HEK293 (cell line): ENCODE data around the gene CDK3.

Experiments
- KLF7 ChIP-seq: fragments of 450-650 bp; formaldehyde crosslinking; IDR thresholded peaks from 2 replicates; pipeline ENCODE4 v1.5.1; 2016; ENCODE audit warnings: missing biosample characterization, missing genetic modification characterization, borderline replicate concordance
- ZBTB20 ChIP-seq: fragments of 450-650 bp; formaldehyde crosslinking; IDR thresholded peaks from 2 replicates; pipeline ENCODE4 v1.5.1; 2016; ENCODE audit warnings: missing biosample characterization, missing genetic modification characterization
- ZBTB7A ChIP-seq: fragments of 450-650 bp; formaldehyde crosslinking; IDR thresholded peaks from 2 replicates; pipeline ENCODE4 v1.5.1; 2016; ENCODE audit warnings: low read depth, missing biosample characterization, missing genetic modification characterization
- ZIC2 ChIP-seq: fragments of 450-650 bp; formaldehyde crosslinking; IDR thresholded peaks from 2 replicates; pipeline ENCODE4 v1.5.1; 2016; ENCODE audit warnings: missing biosample characterization, missing genetic modification characterization
- ZNF121 ChIP-seq: fragments of 450-650 bp; formaldehyde crosslinking; IDR thresholded peaks from 2 replicates; pipeline ENCODE4 v1.5.1; 2016; ENCODE audit warnings: missing biosample characterization, missing genetic modification characterization
- ZNF133 ChIP-seq: fragments of 450-650 bp; formaldehyde crosslinking; IDR thresholded peaks from 2 replicates; pipeline ENCODE4 v1.5.1; 2016; ENCODE audit warnings: missing biosample characterization, missing genetic modification characterization
- ZNF398 ChIP-seq: fragments of 450-650 bp; formaldehyde crosslinking; IDR thresholded peaks from 2 replicates; pipeline ENCODE4 v1.5.1; 2017; ENCODE audit warnings: missing biosample characterization, missing genetic modification characterization
- ZNF416 ChIP-seq: fragments of 450-650 bp; formaldehyde crosslinking; IDR thresholded peaks from 2 replicates; pipeline ENCODE4 v1.5.1; 2016; ENCODE audit warnings: missing biosample characterization, missing genetic modification characterization
- TF ChIP-seq, protein P1 (sequence below): fragments of 450-650 bp; formaldehyde crosslinking; IDR thresholded peaks from 2 replicates; pipeline ENCODE4 v1.5.1; 2016; ENCODE audit warnings: missing biosample characterization, missing genetic modification characterization
- TF ChIP-seq, protein P2 (sequence below): fragments of 450-650 bp; formaldehyde crosslinking; IDR thresholded peaks from 2 replicates; pipeline ENCODE4 v1.5.1; 2016; ENCODE audit warnings: missing biosample characterization, missing genetic modification characterization

DNA sequence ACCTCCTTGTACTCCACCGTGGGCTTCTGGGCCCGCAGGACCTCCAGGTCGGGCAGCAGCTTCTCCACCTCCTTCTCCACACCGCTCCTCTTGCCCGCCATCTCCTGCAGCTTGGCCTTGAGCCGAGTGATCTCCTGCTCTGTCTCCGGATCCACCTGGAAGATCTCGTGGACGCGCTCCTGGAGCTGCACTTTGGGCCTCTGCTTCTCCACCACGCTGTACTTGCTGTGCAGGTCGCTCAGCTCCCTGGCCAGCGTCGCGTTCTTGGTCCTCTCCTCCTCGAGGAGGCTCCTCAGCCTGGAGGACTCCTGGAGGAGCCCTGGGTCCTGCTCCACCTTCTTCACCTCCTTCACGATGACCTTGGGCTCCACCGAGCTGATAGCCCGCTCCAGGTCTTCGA is 8.8 kb downstream of the CDK3 start:
- TF ChIP-seq ZNF121 (tag by site-specific recombination) (no peak), KLF7 (tag by site-specific recombination) (no peak), ZNF398 (tag by site-specific recombination) (no peak), ZNF416 (tag by site-specific recombination) (no peak), ZNF133 (tag by site-specific recombination) (no peak), ZIC2 (tag by site-specific recombination) (no peak), ZBTB7A (tag by site-specific recombination) (no peak), ZBTB20 (tag by site-specific recombination) (no peak)
- TF ChIP-seq, protein P1, sequence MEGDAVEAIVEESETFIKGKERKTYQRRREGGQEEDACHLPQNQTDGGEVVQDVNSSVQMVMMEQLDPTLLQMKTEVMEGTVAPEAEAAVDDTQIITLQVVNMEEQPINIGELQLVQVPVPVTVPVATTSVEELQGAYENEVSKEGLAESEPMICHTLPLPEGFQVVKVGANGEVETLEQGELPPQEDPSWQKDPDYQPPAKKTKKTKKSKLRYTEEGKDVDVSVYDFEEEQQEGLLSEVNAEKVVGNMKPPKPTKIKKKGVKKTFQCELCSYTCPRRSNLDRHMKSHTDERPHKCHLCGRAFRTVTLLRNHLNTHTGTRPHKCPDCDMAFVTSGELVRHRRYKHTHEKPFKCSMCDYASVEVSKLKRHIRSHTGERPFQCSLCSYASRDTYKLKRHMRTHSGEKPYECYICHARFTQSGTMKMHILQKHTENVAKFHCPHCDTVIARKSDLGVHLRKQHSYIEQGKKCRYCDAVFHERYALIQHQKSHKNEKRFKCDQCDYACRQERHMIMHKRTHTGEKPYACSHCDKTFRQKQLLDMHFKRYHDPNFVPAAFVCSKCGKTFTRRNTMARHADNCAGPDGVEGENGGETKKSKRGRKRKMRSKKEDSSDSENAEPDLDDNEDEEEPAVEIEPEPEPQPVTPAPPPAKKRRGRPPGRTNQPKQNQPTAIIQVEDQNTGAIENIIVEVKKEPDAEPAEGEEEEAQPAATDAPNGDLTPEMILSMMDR (tag by site-specific recombination), result no peak
- TF ChIP-seq, protein P2, sequence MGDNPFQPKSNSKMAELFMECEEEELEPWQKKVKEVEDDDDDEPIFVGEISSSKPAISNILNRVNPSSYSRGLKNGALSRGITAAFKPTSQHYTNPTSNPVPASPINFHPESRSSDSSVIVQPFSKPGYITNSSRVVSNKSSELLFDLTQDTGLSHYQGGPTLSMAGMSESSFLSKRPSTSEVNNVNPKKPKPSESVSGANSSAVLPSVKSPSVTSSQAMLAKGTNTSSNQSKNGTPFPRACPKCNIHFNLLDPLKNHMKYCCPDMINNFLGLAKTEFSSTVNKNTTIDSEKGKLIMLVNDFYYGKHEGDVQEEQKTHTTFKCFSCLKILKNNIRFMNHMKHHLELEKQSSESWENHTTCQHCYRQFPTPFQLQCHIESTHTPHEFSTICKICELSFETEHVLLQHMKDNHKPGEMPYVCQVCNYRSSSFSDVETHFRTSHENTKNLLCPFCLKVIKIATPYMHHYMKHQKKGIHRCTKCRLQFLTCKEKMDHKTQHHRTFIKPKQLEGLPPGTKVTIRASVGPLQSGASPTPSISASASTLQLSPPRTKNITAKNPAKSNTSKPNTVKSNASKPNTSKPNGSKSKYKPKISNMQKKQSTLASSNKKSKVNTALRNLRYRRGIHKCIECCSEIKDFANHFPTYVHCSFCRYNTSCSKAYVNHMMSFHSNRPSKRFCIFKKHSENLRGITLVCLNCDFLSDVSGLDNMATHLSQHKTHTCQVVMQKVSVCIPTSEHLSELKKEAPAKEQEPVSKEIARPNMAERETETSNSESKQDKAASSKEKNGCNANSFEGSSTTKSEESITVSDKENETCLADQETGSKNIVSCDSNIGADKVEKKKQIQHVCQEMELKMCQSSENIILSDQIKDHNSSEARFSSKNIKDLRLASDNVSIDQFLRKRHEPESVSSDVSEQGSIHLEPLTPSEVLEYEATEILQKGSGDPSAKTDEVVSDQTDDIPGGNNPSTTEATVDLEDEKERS (tag by site-specific recombination), result no peak
